GM04503 (cell line): ENCODE measurements around the gene RUNX2.
"Not testable (repeated sequence)": the region's sequence is repeated elsewhere in the genome, so short reads cannot be mapped to it uniquely, and the experiment has no call there.

Source experiments
- DNase-seq: peaks from one replicate; pipeline ENCODE4 v3.0.0-alpha.2; 2012; ENCODE audit warnings: low read depth

RUNX2 gene

DNA sequence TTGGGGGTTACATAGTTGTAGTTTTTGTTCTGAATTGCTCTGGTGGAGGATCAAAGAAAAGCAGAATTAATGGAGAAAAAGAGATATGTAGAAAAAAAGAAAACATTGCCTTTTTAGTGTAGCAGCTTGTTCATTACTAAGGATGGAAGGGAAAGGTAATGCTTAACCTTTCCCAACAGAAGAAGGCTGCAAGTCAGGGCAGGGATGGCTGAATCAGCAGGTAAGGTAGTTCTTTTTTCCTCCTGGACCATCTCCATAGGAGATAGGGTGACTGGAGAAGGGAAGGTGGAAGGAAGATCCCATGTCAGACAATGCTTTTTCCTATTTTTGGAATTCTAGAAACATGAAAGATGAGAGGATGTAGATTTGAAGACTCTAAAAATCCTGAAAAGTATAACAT is 129.0 kb downstream of the RUNX2 start:
- no peak for DNase-seq

DNA sequence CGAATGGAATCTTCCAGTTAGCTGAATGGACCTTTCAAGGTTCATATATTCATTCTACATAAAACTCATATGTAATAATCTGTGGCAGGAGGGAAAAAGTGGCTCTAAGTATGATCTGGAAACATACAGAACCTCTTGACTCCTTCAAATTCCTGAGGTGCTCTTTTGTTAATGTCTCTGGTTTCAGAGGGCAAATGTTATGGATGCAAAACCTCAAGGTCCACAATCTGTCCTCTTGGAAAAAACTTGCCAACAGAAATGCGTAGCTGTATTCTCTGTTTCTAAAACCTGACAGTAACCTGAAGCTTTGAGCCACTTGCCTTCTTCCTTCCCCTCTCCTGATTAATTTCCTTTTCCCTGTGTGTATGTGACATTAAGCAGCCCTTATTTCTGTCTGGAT is 130.5 kb downstream of the RUNX2 start:
- no peak for DNase-seq

DNA sequence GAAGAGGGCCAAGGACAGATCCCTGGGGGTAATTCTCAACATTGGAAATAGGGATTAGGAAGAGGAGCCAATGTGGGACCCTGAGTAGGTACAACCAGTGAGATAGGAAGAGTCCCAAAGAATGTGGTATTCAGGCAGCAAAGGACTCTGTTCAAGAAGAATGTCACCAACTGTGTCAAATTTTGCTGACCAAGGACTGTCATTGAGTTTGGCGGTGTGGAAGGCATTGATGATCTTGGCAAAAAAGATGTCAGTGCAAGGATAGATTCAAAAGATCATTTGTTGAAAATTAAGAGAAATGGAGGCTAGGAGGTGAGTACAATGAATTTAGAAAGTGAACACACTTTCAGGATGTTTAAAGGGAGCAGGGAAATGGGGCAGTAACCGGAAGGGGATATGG is 132.0 kb downstream of the RUNX2 start:
- no peak for DNase-seq

DNA sequence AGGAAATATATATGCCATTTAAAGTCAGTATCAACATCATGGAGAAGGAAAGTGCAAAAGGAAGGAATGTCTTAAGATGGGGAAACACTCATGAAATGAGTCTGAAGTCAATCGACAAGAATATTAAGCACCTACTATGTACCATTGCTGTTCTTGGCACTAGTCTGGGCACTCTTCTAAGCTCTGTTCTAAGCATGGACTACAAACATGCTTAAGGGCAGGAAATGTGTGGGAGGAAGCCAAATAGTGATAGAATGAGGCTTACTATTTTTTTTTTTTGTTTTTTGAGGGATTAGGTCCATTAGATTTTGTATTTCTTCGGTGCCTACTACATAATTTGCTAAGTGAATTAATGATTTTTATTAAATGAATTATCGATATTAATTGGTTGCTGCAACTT is 133.4 kb downstream of the RUNX2 start:
- DNase-seq: no peak

DNA sequence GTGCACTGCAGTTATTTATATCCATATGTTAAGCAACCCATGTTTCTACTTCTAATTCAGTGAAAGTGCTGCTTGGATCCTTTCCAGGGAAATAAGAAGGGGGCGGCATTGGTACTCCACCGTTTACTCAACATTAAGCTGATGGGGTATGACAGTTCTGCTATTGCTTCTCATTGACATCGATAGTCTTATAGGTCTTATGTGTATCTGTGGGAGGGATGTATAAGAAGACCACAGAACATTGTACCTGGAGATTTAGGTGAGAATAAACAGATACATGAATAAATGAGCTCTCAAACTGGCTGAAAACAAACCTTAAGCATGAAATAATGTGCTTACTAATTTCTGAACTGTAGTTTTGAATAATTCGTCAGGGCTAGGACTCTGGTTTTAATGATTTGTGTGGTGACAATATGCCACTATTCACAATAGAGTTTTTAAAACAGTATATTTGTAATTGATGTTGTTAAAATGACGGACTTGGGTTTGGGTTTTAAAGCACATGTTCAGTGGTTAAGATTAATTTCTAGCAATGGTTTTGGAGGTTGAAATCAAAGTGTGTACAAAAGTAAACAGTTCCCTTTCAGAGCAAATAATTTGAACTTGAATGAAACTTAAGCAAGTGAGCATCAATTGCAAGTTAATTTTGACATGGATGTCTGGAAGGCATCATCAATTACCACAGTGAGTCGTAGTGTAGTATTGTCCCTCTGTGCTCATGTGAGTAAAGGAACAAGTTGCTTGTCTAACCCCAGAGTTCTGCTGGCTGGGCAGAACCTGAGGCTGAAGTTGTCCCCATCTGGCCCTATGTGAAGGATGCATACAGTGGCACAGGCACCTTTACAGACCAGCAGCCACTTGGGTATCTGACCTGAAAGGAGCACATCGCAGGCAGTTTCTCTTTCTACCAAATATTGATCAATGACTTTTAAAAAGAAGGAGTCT is 134.3 kb downstream of the RUNX2 start:
- no peak for DNase-seq

DNA sequence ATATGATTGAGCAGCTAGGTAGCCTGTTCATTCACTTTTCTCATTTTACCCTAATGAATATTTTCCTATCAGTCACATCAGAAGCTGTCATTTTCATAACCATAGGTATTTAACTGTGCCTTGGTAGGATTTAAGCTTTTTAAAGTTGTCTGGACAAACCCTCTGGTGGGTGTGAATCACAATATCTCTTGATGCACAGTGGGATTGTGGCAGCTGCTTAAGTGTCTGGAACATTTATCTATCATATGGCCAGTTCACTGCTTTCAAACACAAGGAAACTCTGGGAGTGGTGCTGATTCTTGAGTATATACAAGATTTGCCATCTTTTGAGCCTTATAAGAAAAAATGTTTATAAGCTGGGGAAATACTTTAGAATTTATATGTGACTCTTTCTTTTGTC is 136.6 kb downstream of the RUNX2 start:
- no peak for DNase-seq

DNA sequence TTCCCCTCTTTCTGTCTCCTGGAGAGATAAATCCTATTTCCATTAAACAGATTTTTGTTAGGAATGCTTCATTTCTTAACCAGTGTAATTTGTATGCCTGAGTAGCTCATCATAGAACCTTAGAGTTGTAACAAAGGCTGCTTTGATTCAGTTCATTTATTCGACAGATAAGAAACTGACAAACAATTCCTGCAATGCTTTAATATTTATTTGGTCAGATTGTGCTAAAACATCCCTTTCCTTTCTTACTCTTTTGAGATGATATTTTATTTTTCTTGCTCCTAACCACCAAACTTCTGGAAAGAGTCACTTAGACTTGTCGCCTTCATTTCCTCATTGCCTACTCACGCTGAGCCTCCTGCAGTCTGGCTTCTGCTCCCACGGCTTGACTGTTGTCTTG is 138.6 kb downstream of the RUNX2 start:
- DNase-seq: no peak

DNA sequence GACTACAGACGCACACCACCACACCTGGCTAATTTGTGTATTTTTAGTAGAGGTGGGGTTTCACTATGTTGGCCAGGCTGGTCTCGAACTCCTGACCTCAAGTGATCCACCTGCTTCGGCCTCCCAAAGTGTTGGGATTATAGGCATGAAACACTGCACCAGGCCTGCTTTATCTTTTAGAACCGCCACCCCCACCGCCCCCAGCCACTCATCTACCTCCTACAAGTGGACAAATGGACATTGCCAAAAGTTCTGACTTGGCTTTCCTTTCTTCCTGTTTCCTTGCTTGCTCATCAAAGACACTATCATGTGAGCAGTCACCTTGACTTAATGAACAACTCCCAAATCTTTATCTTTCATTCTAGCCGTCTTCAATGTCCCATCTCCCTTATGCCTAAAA is 139.3 kb downstream of the RUNX2 start:
- not testable (repeated sequence) for DNase-seq

DNA sequence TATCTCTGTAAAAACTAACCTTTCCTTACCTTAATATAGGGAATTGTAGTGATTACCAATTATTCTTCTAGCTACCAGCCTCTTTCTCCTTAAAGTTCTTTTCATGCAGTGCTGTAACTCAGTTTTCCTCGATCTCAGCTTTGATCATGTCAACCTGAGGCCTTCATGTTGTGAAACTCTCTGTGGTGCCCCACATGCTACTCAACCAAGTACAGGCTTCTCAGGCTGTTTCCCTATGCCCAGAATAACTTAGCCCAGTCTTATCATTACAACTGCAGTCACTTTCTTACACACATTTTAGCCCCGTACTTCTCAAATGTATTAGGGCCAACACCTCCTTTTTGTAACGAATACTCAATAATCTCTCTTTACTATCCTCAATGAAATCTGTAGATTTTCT is 139.7 kb downstream of the RUNX2 start:
- no peak for DNase-seq

DNA sequence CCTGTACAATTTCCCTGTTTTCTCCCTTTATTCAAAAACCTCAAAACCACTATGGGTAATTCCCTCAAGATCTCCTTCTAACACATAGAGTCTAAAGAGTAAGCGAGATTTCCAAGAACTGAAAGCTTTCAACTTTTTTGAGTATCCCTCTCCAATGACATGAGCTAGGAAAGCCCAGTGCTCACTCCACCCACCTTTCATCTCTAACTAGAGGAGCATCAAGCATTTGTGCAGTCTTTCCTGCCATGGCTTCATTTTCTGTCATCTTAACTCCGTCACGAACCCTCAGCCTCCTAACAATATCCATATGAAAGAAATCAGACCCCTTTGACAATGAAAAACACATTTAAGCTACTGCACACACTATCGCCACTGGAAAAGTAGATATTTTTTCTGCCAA is 141.5 kb downstream of the RUNX2 start:
- DNase-seq: no peak

DNA sequence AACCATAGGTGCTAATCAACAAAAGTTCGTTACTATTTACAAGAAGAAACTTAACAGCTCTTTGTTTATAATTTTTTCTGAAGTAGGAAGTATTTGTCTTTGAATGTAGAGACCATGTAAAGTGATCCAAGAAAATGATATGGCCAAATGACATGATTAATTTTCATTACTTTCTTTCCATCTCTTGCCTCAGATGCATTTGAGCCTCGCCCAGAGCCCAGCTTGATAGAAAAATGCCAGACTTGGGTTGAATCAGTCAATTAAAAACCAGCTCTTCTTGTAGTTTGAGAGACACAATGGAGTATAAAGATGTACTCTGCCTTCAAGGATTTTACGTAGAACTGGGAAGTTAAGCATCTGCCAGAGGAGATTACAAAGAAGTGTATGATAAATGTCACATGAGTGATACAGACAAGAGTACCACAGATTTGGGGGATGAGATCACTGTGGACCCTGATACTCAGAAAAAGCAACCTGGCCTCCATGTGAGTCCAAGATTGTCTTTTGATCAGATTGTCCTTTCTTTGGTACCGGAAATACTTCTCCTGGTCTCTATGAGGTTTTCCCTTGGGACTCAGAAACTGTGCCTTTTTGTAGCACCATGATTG is 142.1 kb downstream of the RUNX2 start:
- DNase-seq: no peak

DNA sequence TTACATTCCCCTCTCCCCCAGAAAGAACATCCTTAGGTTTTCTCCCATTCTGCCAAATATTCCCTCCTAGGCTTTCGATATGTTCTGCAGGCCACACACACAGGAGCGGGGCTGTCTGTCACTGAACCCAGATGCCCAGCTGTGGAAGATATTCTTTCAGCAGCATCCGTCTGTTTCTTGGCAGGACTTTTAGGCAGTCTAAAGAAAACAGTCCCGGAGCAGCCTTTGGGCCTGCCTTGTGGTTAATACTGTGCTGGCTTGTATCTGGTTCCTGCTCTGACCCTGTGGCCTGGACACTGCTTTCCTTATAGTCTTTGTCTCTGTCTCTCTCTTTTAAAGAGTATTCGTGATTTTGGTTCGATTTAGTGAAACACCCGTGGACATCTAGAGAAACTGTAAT is 144.3 kb downstream of the RUNX2 start:
- no peak for DNase-seq

DNA sequence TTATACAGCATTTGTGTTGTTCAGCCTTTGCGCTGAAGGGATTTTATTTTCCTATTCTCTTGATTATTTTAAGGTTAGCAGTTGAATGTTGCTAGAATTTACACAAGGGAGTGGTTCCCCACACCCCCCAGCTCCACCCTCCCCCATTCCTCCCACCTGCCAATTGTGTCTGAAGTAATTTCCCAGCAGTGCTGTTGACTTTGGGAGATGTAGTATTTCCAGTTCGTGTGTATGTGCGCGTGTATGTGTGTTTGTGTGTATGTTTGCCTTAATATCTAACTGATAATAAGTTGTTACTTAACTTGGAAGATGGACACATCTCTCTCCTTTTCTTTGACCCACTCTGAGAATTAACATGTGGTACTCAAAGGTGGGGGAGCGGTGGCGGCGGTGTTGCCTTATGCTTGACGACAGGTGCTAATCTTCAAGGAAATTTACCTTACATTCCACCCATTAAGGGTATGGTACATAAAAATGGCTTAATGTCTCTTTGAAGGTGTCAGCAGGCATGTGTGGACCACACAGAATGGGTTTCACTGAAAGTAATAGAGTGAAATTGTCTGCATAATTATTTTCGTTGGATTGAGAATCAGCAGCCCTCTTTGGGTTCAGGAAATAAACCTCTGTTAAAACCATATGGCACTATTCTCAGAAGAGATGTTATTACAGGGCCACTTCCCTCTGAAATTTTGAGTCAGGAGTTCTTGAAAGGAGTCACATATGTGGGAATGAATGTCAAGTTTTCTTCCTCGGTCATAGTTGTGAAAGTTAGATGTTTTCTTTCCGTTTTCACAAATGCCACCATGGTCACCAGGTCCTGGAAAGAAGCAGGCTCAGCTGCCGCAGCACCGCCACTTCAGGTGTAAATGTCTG is 145.2 kb downstream of the RUNX2 start:
- DNase-seq: no peak

DNA sequence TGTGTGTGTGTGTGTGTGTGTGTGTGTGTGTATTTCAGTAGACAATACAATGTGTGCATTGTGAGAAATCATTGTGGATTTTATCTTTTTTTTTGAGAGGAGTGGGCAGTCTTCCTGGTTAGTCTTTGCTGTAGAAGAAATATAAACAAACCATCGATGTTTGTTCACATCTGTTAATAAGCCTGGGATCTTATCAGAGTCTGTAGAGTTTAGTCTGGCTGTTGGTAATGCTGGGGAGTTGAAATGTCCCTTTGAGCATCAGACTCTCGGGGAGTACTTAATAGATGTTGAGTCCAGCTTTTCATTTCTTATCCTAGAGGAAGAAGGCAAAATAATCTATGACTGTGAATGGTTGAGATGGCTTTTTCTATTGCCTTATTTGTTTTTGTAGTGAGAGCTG is 146.2 kb downstream of the RUNX2 start:
- no peak for DNase-seq

DNA sequence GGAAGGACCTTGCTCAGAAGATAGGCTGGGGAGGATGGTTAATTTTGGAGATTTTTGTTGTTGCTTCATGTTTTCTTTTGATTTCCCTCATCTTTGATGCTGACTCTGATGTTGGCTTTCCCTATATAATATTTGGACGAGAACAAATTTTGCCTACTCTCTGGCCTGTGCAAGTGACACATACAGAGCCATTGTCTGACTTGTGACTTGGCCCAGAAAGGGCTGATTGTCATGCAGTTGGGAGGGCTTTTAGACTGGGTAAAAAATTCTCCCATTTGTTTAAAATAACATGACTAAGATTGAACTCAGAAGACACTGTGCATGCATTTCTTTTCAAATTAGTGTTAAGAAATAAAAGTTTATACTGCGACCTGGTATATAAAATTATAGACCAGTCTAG is 148.2 kb downstream of the RUNX2 start:
- no peak for DNase-seq

DNA sequence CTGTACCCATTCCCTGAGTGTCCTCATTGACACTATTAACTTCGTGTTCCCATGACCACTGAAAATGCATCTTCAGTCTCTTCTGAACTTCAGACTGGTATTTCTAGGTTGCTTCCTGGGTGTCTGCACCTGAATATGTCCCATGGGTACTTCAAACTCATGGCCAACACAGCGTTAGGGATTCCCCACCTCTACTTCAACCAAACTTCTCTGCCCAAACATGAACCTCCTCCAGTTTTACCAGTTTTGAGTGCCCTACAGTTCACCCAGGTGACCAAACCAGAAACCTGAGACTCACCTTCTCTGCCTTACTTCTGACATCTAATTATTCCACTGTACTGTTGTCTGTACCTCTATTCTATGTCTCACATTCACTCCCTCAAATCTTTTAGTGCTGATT is 149.1 kb downstream of the RUNX2 start:
- no peak for DNase-seq

DNA sequence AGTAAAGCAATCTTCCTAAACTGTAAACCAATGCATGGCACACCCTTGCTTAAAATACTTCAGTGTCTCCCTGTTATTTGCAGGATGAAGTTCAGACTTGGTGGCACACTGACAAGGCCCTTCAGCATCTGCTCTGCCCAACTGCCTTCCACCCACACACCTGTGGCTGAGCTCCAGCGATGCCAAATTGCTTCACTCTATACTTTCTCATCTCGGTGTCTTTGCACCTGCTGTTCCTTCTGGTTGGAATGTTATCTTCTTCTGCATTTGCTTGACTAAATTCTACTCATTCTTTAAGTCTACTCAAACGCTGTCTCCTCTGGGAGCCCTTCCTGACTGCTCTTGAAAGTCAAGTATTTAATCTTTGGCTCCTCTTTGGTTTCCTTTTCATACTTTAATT is 149.7 kb downstream of the RUNX2 start:
- DNase-seq: no peak

DNA sequence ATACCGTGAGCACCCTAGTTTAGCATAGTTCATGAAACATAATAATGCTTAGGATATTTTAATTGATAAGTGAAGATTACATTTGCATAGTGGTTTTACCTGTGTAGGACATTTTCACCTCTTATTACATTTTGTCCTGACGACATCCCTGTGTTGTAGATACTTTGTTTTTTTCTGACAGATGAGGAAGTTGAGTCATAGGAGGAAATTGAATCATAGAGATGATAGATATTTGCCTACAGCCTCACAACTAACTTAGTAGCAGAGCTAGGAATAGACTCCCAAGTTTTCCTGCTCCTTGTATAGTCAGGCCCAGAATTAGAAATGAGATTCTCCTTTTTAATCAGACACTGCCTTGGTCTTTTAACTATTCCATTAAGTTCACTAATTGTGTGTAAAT is 150.1 kb downstream of the RUNX2 start:
- no peak for DNase-seq

DNA sequence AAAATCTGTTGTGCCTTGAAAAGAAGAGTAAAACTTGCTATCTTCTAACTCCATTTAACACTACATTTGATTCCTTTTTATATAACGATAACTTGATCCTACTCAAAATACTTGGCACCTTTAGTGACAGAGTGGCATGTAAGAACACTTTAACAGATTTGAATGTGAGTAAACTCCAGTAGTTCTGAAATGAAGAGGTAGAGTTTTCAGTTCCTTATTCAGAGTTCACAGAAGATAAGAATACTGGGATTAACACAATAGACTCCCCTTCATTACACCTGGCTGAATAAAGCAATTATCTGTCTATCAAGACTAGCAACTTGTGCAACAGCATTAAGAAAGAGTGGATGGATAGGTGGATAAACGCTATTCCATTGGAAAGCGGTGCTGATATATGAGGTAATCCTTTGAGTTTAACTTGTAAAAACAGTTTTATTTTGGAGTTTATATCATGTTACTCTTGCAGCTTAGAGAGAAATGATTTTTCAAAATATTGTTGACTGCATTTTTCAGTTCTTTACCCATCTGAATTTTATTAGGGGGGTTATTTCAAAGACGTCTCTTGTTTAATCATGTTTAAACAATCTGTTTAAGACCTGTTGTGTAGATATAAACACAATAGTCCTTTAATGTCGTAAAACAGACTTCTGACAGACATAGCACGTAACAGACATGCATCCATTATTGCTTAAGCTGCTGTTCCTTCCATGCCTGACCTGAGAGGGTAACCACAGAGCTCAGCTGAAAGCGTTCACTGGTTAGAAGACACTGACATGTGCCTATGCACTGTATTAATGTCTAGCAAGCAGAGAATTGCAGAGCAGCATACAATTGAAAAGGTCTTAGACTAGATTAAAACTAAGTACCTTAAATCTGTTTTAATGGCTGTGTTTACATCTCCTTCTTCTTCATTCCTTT is 152.0 kb downstream of the RUNX2 start:
- DNase-seq: no peak

DNA sequence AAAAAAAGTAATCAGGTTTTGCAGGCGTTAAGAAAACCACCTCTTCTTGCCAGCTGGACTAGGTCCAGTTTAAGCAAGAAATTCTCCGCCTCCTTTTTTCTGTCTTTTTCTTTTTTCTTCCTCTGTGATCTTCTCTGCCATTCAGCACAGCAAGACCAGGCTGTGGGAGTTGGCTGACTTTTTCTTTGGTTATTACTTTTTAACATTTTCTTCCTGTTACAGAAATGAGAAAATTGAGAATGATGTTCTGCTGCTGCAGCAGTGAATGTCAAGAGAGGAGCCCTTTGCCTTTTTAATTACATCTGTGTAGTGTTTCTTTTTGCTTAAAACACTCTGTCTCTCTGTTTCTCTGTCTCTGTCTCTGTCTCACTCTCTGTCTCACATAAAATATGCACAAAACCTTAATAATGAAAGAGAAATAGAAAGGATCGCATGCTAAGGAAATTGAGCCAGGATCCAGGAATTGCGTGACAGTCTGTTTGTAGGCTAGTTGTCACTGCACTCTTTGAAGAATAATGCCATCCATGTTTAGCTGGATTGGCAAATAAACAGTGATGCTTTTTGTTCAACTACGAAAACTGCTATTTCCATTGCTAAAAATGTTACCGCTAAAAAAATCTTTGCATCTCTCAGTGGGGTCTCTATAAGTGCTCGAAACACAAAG is 152.8 kb downstream of the RUNX2 start:
- DNase-seq: no peak

DNA sequence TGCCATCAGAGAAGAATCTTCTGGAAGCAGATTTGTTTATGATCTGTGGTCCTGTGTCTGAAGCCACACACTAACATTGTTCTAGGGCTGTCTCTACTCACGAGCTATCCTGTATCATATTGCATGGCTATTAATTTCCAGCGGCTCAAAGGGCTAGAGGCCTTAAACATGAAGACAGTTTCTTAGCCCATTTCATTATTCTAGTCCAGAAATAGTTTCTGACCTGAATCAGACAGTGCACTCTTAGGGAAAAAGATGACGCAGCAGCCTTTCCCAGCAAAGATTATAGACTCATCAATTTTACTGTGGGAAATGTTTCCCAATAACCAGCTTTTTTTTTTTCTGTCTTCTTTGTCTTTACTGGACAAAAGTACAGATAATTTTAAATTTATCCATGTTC is 154.9 kb downstream of the RUNX2 start:
- DNase-seq: peak; percentile 99
